ENCODE results near the gene DAPP1. TPM values are rescaled to one million over a fixed set of nuclear protein-coding genes. Genes with fewer than 3 reads are reported as not detected.

DAPP1 gene
- total RNA-seq, 1 donor from 2014 or later: not detected

DNA sequence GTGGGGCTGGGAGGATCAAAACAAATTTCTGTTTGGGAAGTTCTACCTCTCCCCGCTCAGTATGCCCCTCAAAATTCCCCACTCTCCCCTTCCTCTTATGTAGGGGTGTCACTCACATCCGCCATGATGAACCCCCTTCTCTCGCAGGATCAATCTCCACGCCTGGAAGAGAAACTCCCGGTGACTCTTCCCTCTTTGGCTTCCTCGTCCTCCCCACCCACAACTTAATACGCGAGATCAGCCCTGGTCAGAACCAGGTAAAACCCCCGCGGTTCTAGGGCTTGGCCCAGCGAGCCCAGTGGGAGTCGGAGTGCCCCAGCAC, 77.2 kb downstream of the DAPP1 start:
- no peak for DNase-seq (ENCODE audit: extremely low read depth, low read depth, low spot score)

GRCh38 chr4:99894161-99894997, 77.8 kb downstream of the DAPP1 start, which contains the start of gene LAMTOR3:
Gene LAMTOR3, minus strand, starts transcription at chr4:99894427. Its CDS starts 464 bp downstream, at chr4:99893963.
- peak; percentile 42 for DNase-seq (ENCODE audit: extremely low read depth, low read depth, low spot score)

GRCh38 chr4:99894998-99895397, 78.4 kb downstream of the DAPP1 start:
- DNase-seq (ENCODE audit: extremely low read depth, low read depth, low spot score): no peak

GRCh38 chr4:99915449-99915848, 98.8 kb downstream of the DAPP1 start:
- DNase-seq (ENCODE audit: extremely low read depth, low read depth, low spot score): no peak

- DNase-seq (ENCODE audit: extremely low read depth, low read depth, low spot score): no peak
Measured at GRCh38 chr4:99917575-99917974, 100.9 kb downstream of the DAPP1 start.

DNA sequence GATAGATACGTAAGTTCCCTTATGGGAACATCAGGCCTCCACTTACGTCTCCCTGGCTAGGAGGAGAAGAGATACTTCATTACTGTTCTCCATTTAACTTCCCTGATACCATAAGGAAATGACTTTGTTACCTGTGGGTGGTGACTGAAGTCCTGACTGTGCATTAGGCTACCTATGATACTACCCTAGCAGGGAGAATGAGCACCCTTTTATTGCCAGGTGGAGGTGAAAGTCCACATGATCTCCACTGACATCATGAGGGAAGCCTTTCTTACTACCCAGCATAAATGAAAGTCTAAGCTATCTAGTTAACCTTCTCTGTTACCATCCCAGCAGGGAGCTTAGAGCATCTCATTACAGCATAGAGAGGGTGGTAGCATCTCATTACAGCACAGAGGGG, 102.0 kb downstream of the DAPP1 start:
- DNase-seq (ENCODE audit: extremely low read depth, low read depth, low spot score): no peak

Other genes starting within 250 kb of the DAPP1 start
- gene MTTP, start 242.0 kb upstream of the DAPP1 start, total RNA-seq: not detected in 2 replicates
- 0.18 and 0.53 TPM in 2 replicates for gene C4orf54, start 159.0 kb upstream of the DAPP1 start, total RNA-seq
- gene LAMTOR3, start 77.6 kb downstream of the DAPP1 start, total RNA-seq: 32.4 and 37.7 TPM in 2 replicates
- 23.6 and 47.4 TPM in 2 replicates for gene DNAJB14, start 129.8 kb downstream of the DAPP1 start, total RNA-seq
- gene H2AZ1, start 133.4 kb downstream of the DAPP1 start, total RNA-seq: 220 and 244 TPM in 2 replicates

All from glomerular endothelial cell (primary cell).